Measurements from ENCODE around the gene GMCL2. TPM values are rescaled to one million over a fixed set of nuclear protein-coding genes. Genes with fewer than 3 reads are reported as not detected.
A peak's percentile ranks its signal among the peaks of the same experiment; 100 is the strongest.

The GMCL2 gene
- total RNA-seq, 2 donors from 2014 or later: not detected

DNA sequence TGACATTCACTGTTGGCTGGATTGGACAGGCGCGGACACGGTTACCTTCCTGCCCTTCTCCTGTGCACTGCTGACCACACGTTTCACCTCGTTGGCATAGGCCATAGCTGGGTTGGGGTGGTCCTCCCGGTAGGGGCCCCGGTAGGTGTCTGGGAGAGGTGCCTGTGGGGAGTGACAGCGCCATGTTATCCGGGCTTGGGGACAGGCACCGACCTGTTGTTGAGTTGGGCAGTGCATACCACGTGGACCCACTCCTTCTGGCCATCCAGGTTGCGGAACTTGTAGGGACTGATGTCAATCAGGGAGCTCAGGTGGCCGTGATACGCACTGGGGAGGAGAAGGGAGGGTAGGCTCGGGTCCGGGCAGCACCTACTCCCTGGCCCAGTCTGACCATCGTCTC, 37.2 kb upstream of the GMCL2 start:
- H3K36me3 ChIP-seq (ENCODE audit: control insufficient read depth, insufficient read depth, low read length): peaks cover 73% of the 10 kb centered on the region
- Mint-ChIP-seq H3K27ac (no peak overlapping the region), H3K4me3 (no peak overlapping the region), H3K4me1 (peaks cover 10% of the 10 kb centered on the region), H3K36me3 (ENCODE audit: low read depth) (peaks cover 75% of the 10 kb centered on the region), H3K9me3 (no peaks in the 10 kb centered on the region), H3K27me3 (ENCODE audit: insufficient read depth) (no peaks in the 10 kb centered on the region)
- 95 to 96% methylated on average over 10 to 17 of the region's 17 CpGs for WGBS, 2 experiments (ENCODE audit: insufficient coverage in 1 of 2, insufficient read length in 1 of 2)
- no peak overlapping the region for H3K27ac ChIP-seq (ENCODE audit: low read depth, low read length)
- TF ChIP-seq, protein P1, sequence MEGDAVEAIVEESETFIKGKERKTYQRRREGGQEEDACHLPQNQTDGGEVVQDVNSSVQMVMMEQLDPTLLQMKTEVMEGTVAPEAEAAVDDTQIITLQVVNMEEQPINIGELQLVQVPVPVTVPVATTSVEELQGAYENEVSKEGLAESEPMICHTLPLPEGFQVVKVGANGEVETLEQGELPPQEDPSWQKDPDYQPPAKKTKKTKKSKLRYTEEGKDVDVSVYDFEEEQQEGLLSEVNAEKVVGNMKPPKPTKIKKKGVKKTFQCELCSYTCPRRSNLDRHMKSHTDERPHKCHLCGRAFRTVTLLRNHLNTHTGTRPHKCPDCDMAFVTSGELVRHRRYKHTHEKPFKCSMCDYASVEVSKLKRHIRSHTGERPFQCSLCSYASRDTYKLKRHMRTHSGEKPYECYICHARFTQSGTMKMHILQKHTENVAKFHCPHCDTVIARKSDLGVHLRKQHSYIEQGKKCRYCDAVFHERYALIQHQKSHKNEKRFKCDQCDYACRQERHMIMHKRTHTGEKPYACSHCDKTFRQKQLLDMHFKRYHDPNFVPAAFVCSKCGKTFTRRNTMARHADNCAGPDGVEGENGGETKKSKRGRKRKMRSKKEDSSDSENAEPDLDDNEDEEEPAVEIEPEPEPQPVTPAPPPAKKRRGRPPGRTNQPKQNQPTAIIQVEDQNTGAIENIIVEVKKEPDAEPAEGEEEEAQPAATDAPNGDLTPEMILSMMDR (conservative IDR thresholded peaks at IDR 0.05): no peak
- H3K4me3 ChIP-seq (ENCODE audit: low read length): no peak overlapping the region
- H3K9ac ChIP-seq (ENCODE audit: extremely low read depth, low read length, poor library complexity, severe bottlenecking): no peak overlapping the region
- peaks cover 10% of the 10 kb centered on the region for H3K9me3 ChIP-seq (ENCODE audit: control insufficient read depth, low read length)
- no peaks in the 10 kb centered on the region for H3K4me1 ChIP-seq (ENCODE audit: control insufficient read depth, insufficient read depth, low read length)
- no peak for DNase-seq
- no peaks in the 10 kb centered on the region for H3K27me3 ChIP-seq (ENCODE audit: control insufficient read depth, insufficient read depth, low read length, poor library complexity, severe bottlenecking)

DNA sequence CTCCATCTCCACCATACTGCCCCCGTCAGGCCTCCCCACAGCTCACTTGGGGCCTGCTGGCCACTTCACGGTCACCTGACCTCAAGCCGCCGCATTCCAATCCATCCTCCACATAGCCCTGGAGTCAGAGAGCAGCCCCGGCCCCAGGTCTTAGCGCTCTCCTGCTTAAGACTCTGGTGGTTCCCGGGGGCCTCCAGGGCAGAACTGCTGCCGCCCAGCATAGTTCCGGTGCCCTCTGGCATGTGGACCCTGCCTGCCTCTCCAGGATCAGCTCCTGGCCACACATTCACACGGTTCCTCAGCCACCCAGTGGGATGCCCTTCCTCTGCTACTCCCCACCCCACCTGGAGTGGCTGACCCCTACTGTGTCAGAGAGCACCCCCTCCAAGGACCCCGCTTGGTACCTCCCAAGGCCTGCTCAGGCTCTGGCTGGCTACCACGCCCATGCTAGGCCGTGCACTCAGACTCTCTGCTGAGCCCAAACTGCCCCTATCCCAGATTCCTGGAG, 36.7 kb upstream of the GMCL2 start:
- Histone ChIP-seq H3K27ac (ENCODE audit: low read depth, low read length) (no peak overlapping the region), H3K9me3 (ENCODE audit: control insufficient read depth, low read length) (peaks cover 10% of the 10 kb centered on the region), H3K27me3 (ENCODE audit: control insufficient read depth, insufficient read depth, low read length, poor library complexity, severe bottlenecking) (no peaks in the 10 kb centered on the region), H3K9ac (ENCODE audit: extremely low read depth, low read length, poor library complexity, severe bottlenecking) (no peak overlapping the region), H3K4me1 (ENCODE audit: control insufficient read depth, insufficient read depth, low read length) (no peaks in the 10 kb centered on the region), H3K36me3 (ENCODE audit: control insufficient read depth, insufficient read depth, low read length) (peaks cover 71% of the 10 kb centered on the region), H3K4me3 (ENCODE audit: low read length) (no peak overlapping the region)
- no peaks in the 10 kb centered on the region for H3K9me3 Mint-ChIP-seq
- H3K4me3 Mint-ChIP-seq: no peak overlapping the region
- peak; percentile 87 for DNase-seq
- H3K4me1 Mint-ChIP-seq: peaks cover 10% of the 10 kb centered on the region
- 71 to 79% methylated on average over 10 to 13 of the region's 13 CpGs for WGBS, 2 experiments (ENCODE audit: insufficient coverage in 1 of 2, insufficient read length in 1 of 2)
- H3K27ac Mint-ChIP-seq: peak overlapping the region; percentile 60
- TF ChIP-seq, protein P1 (conservative IDR thresholded peaks at IDR 0.05): no peak
- H3K36me3 Mint-ChIP-seq (ENCODE audit: low read depth): peaks cover 74% of the 10 kb centered on the region
- no peaks in the 10 kb centered on the region for H3K27me3 Mint-ChIP-seq (ENCODE audit: insufficient read depth)

DNA sequence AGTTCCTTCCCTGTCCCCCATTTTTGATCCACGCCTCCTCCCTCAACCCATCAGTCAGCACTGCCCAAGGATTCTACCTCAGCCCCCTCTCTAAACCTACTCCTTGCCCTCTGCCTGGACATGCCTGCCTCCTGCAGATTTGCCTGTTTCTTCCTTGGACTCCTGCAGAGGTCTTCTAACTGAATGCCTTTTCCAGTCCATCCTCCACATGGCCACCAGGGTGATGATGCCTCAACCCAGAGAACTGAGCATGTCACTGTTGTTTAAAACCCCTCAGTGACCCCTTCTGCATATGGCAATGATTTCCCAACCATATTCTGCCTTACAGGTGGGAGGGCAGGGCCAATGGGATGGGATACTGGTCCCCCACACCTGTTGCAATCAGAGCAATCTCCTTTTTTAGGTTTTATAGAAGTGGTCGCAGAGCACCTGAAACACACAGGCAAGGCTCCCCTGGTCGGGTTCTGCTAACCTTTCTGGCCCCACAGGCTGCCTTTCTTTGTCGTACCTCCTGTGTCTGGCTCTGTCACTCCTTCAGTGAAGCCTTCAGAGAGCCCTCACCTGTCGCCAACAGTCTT, 36.1 kb upstream of the GMCL2 start:
- peak overlapping the region; percentile 60 for H3K27ac Mint-ChIP-seq
- H3K4me1 Mint-ChIP-seq: peaks cover 10% of the 10 kb centered on the region
- H3K27ac ChIP-seq (ENCODE audit: low read depth, low read length): no peak overlapping the region
- peaks cover 71% of the 10 kb centered on the region for H3K36me3 ChIP-seq (ENCODE audit: control insufficient read depth, insufficient read depth, low read length)
- H3K9me3 Mint-ChIP-seq: no peaks in the 10 kb centered on the region
- H3K27me3 Mint-ChIP-seq (ENCODE audit: insufficient read depth): no peaks in the 10 kb centered on the region
- no peaks in the 10 kb centered on the region for H3K4me1 ChIP-seq (ENCODE audit: control insufficient read depth, insufficient read depth, low read length)
- H3K4me3 ChIP-seq (ENCODE audit: low read length): no peak overlapping the region
- peaks cover 10% of the 10 kb centered on the region for H3K9me3 ChIP-seq (ENCODE audit: control insufficient read depth, low read length)
- TF ChIP-seq, protein P1 (conservative IDR thresholded peaks at IDR 0.05): peak; percentile 41
- no peaks in the 10 kb centered on the region for H3K27me3 ChIP-seq (ENCODE audit: control insufficient read depth, insufficient read depth, low read length, poor library complexity, severe bottlenecking)
- H3K4me3 Mint-ChIP-seq: no peak overlapping the region
- 91% methylated on average over 4 to 5 of the region's 5 CpGs for WGBS, 2 experiments (ENCODE audit: insufficient coverage in 1 of 2, insufficient read length in 1 of 2)
- peak; percentile 55 for DNase-seq
- H3K9ac ChIP-seq (ENCODE audit: extremely low read depth, low read length, poor library complexity, severe bottlenecking): no peak overlapping the region
- H3K36me3 Mint-ChIP-seq (ENCODE audit: low read depth): peaks cover 74% of the 10 kb centered on the region
